K562 (cell line): ENCODE data around the gene EMILIN1.

Experiments used
- ATF7 ChIP-seq: fragments of 450-650 bp; IDR thresholded peaks from 2 replicates; pipeline ENCODE4 v1.7.1; 2014; ENCODE audit warnings: mild to moderate bottlenecking, moderate library complexity
- HCFC1 ChIP-seq: IDR thresholded peaks from 2 replicates; pipeline ENCODE4 v1.6.1; 2012; ENCODE audit warnings: low read depth, low read length, improper control_type of control experiment

GRCh38 chr2:27070653-27071276 is 7.7 kb upstream of the EMILIN1 start:
- TF ChIP-seq HCFC1 (no peak), ATF7 (no peak)
